Endothelial cell of umbilical vein (primary cell): ENCODE measurements around the gene MDH1. TPM values are rescaled to one million over a fixed set of nuclear protein-coding genes. Genes with fewer than 3 reads are reported as not detected.

Experiments used
- BruUV-seq: library from RNA; stranded (reverse); fragments of 400-500 nt; replicated peaks from 2 replicates; lab custom pipeline; 2021; lab: Mats Ljungman, UMichigan
- CTCF ChIA-PET: fragments of 300-600, 350-600 bp; sonication (Branson Sonifier 250); formaldehyde crosslinking; loops from one replicate; lab custom pipeline; 2021; ENCODE audit warnings: antibody characterized with exemption, inconsistent platforms; lab: Charles Lee
- POLR2A ChIA-PET: fragments of 300-600, 350-600 bp; sonication (Branson Sonifier 250); formaldehyde crosslinking; loops from one replicate; lab custom pipeline; 2021; ENCODE audit warnings: antibody characterized with exemption, inconsistent platforms; lab: Charles Lee
- DNase-seq: peaks from one replicate; pipeline ENCODE4 v3.0.0-alpha.2; 2011; ENCODE audit warnings: low read depth, low spot score
- FAIRE-seq: peaks from 2 replicates; lab custom pipeline; 2011; peaks lifted over from hg19 to GRCh38; lab: Jason Lieb, UNC
- H2AFZ ChIP-seq: 2 replicates; pipeline ENCODE4 v1.6.0; 2012; ENCODE audit warnings: low read depth, low read length, control low read depth, inconsistent platforms
- H3K27ac ChIP-seq: 2 replicates; pipeline ENCODE4 v1.5.1; 2011; ENCODE audit warnings: low read depth, mild to moderate bottlenecking, control low read depth, low read length, moderate library complexity; ENCODE audit not compliant: insufficient read depth
- H3K27me3 ChIP-seq, 2 experiments: 2 replicates each; pipeline versions ENCODE4 v1.6.0 to v1.6.1; 2011; ENCODE audit warnings: low read length in 2 of 2, mixed read lengths in 1 of 2; ENCODE audit not compliant: control insufficient read depth in 2 of 2, insufficient read depth in 2 of 2
- H3K36me3 ChIP-seq, 2 experiments: 2 replicates in 1 of 2; 3 replicates in 1 of 2; pipeline ENCODE4 v1.5.1; 2011; ENCODE audit warnings: low read length in 2 of 2, mild to moderate bottlenecking in 1 of 2, moderate library complexity in 1 of 2; ENCODE audit not compliant: control insufficient read depth in 2 of 2, insufficient read depth in 2 of 2; ENCODE audit errors: extremely low read depth in 1 of 2
- H3K4me1 ChIP-seq: 3 replicates; pipeline ENCODE4 v1.5.1; 2011; ENCODE audit warnings: mild to moderate bottlenecking, low read length; ENCODE audit not compliant: control insufficient read depth, insufficient read depth; ENCODE audit errors: extremely low read depth
- H3K4me2 ChIP-seq: 2 replicates; pipeline ENCODE4 v1.6.1; 2011; ENCODE audit warnings: low read length, control low read depth, mixed read lengths; ENCODE audit not compliant: insufficient read depth
- H3K4me3 ChIP-seq, 3 experiments: fragments of 200-600 bp in 1 of 3; sonication (generic), shearing (Covaris generic) in 1 of 3; replicated peaks in 1 of 3; 2 replicates each; pipeline ENCODE4 v1.5.1; 2011 to 2016; ENCODE audit warnings: control low read depth in 3 of 3, low read length in 3 of 3, mild to moderate bottlenecking in 2 of 3, inconsistent platforms in 1 of 3, low read depth in 1 of 3, moderate library complexity in 1 of 3; ENCODE audit not compliant: insufficient read depth in 1 of 3
- H3K79me2 ChIP-seq: 2 replicates; pipeline ENCODE4 v1.6.0; 2012; ENCODE audit warnings: low read length, inconsistent platforms; ENCODE audit not compliant: control insufficient read depth, insufficient read depth
- H3K9ac ChIP-seq: replicated peaks from 2 replicates; pipeline ENCODE3; 2011; ENCODE audit warnings: low read length, control low read depth; ENCODE audit not compliant: insufficient read depth; ENCODE audit errors: extremely low read depth
- H3K9me1 ChIP-seq: replicated peaks from 3 replicates; pipeline ENCODE4 v1.6.0; 2011; ENCODE audit warnings: mild to moderate bottlenecking, low read length; ENCODE audit not compliant: control insufficient read depth, insufficient read depth; ENCODE audit errors: extremely low read depth
- H3K9me3 ChIP-seq: replicated peaks from 2 replicates; pipeline ENCODE4 v1.5.1; 2012; ENCODE audit warnings: low read length, inconsistent platforms; ENCODE audit not compliant: control insufficient read depth, insufficient read depth
- H4K20me1 ChIP-seq: replicated peaks from 2 replicates; pipeline ENCODE3; 2011; ENCODE audit warnings: mild to moderate bottlenecking, low read length; ENCODE audit not compliant: control insufficient read depth, insufficient read depth; ENCODE audit errors: extremely low read depth
- EZH2 ChIP-seq: IDR thresholded peaks from 2 replicates; pipeline ENCODE4 v1.6.1; 2012; ENCODE audit warnings: borderline replicate concordance, low read depth, mild to moderate bottlenecking, moderate library complexity, low read length, inconsistent platforms; ENCODE audit not compliant: severe bottlenecking
- FOS ChIP-seq: IDR thresholded peaks from 2 replicates; pipeline ENCODE4 v1.6.1; 2011; ENCODE audit warnings: mild to moderate bottlenecking, low read length, moderate library complexity, borderline replicate concordance; ENCODE audit not compliant: insufficient read depth
- GATA2 ChIP-seq: IDR thresholded peaks from 2 replicates; pipeline ENCODE4 v1.7.0; 2011; ENCODE audit warnings: low read depth, mild to moderate bottlenecking, moderate library complexity, mixed read lengths, low read length; ENCODE audit not compliant: insufficient read length, insufficient read depth
- JUN ChIP-seq: IDR thresholded peaks from 2 replicates; pipeline ENCODE4 v1.6.1; 2011; ENCODE audit warnings: borderline replicate concordance, low read depth; ENCODE audit not compliant: insufficient read length, insufficient read depth
- MYC ChIP-seq: IDR thresholded peaks from one replicate; pipeline ENCODE4 v1.6.1; 2011; ENCODE audit warnings: mild to moderate bottlenecking, low read depth, low read length
- POLR2A ChIP-seq: IDR thresholded peaks from 2 replicates; pipeline ENCODE4 v1.6.1; 2012; ENCODE audit warnings: low read depth, mild to moderate bottlenecking, control low read depth, low read length
- POLR2AphosphoS5 ChIP-seq: IDR thresholded peaks from 2 replicates; pipeline ENCODE4 v1.6.1; 2012; ENCODE audit warnings: low read depth, mild to moderate bottlenecking, control low read depth, low read length, moderate library complexity; ENCODE audit not compliant: insufficient read depth
- dilution Hi-C: fragments of 300-500 bp; cut with MboI; formaldehyde crosslinking; loops from one replicate; pipeline ENCODE4 v1.15.0; 2019; ENCODE audit warnings: low sequenced_read_pairs; ENCODE audit not compliant: extremely low pct_ligation_motif_present
- intact Hi-C: fragments of 100-400 bp; cut with micrococcal nuclease; formaldehyde crosslinking; loops from one replicate; pipeline ENCODE4 v1.10.0; 2022
- polyA plus RNA-seq, 4 experiments: library from polyadenylated mRNA; depleted of rRNA in 3 of 4; stranded (reverse) in 3 of 4; unstranded in 1 of 4; fragments of >200 nt; gene quantifications; 2 replicates each; pipeline versions ENCODE4 v1.2.1 to v1.2.3, GENCODE V29; 2011 to 2012; ENCODE audit warnings: missing spikeins in 1 of 4
- total RNA-seq: library from RNA; stranded (reverse); gene quantifications from 2 replicates; pipeline ENCODE4 v1.2.3, GENCODE V29; 2021
- TF ChIP-seq, protein P1 (sequence below): IDR thresholded peaks from 2 replicates; pipeline ENCODE4 v1.6.1; 2011; ENCODE audit not compliant: insufficient read depth, insufficient read length
- TF ChIP-seq, protein P2 (sequence below), 2 donors: IDR thresholded peaks; 1 replicate in 1 of 2; 2 replicates in 1 of 2; pipeline ENCODE4 v1.5.1; 2011; ENCODE audit warnings: low read length in 2 of 2, mild to moderate bottlenecking in 2 of 2, moderate library complexity in 2 of 2, control low read depth in 1 of 2, inconsistent platforms in 1 of 2, low read depth in 1 of 2; ENCODE audit not compliant: insufficient read depth in 1 of 2; ENCODE audit errors: extremely low read depth in 1 of 2

The MDH1 gene
- total and polyA plus RNA-seq, 2 donors (not counting 3 experiments of a cell fraction or from before 2014, with no cell fraction given): 107 to 121 TPM

- no peak for FAIRE-seq
- TF ChIP-seq MYC (no peak), FOS (no peak), EZH2 (no peak), POLR2AphosphoS5 (no peak), JUN (no peak), GATA2 (no peak), POLR2A (no peak)
- TF ChIP-seq, protein P1, sequence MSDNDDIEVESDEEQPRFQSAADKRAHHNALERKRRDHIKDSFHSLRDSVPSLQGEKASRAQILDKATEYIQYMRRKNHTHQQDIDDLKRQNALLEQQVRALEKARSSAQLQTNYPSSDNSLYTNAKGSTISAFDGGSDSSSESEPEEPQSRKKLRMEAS: no peak
- TF ChIP-seq, protein P2, sequence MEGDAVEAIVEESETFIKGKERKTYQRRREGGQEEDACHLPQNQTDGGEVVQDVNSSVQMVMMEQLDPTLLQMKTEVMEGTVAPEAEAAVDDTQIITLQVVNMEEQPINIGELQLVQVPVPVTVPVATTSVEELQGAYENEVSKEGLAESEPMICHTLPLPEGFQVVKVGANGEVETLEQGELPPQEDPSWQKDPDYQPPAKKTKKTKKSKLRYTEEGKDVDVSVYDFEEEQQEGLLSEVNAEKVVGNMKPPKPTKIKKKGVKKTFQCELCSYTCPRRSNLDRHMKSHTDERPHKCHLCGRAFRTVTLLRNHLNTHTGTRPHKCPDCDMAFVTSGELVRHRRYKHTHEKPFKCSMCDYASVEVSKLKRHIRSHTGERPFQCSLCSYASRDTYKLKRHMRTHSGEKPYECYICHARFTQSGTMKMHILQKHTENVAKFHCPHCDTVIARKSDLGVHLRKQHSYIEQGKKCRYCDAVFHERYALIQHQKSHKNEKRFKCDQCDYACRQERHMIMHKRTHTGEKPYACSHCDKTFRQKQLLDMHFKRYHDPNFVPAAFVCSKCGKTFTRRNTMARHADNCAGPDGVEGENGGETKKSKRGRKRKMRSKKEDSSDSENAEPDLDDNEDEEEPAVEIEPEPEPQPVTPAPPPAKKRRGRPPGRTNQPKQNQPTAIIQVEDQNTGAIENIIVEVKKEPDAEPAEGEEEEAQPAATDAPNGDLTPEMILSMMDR (IDR thresholded peaks at IDR 0.05; ENCODE audit: extremely low read depth in 1 of 2, insufficient read depth in 1 of 2, low read depth in 1 of 2, low read length in 2 of 2): no peak
- Histone ChIP-seq H3K27me3 (peaks cover 2 to 6% of the 10 kb centered on the region in 2 experiments), H3K9me3 (no peaks in the 10 kb centered on the region), H4K20me1 (no peaks in the 10 kb centered on the region), H3K79me2 (no peaks in the 10 kb centered on the region), H3K27ac (no peak overlapping the region), H3K4me2 (no peak overlapping the region), H3K36me3 (no peaks in the 10 kb centered on the region), H3K4me1 (no peaks in the 10 kb centered on the region), H3K4me3 (no peak overlapping the region), H2AFZ (no peak overlapping the region), H3K9me1 (no peaks in the 10 kb centered on the region), H3K9ac (no peak overlapping the region)
- dilution Hi-C loops: no loop called here
- peak; percentile 2 for DNase-seq
- intact Hi-C loops: loop anchor here (5.0 kb wide), 1 partner anchor 1928 kb away; no protein-coding TSS in a partner anchor
- BruUV-seq: no TSS peak
- ChIA-PET POLR2A (no interaction called here), CTCF (no interaction called here)
These were observed 26.5 kb downstream of the MDH1 start for GRCh38 chr2:63614983-63615945.
